Subcutaneous adipose tissue (tissue), 4 donors: ENCODE measurements around the gene JOSD1. TPM values are rescaled to one million over a fixed set of nuclear protein-coding genes. Genes with fewer than 3 reads are reported as not detected.

Experiments
- total RNA-seq, 4 donors: library from RNA; depleted of rRNA; stranded (reverse); fragments of >200 nt; gene quantifications; one replicate each; pipeline ENCODE4 v1.1.0, GENCODE V29; 2016
- TF ChIP-seq, protein P1 (sequence below): fragments of 450-650 bp; IDR thresholded peaks from one replicate; pipeline ENCODE4 v1.5.1; 2016; ENCODE audit warnings: low read depth, mild to moderate bottlenecking, control low read depth, antibody characterized with exemption, moderate library complexity

The JOSD1 gene
- 10 to 100 TPM; 35.9 to 59.2 (median 50.0) TPM for total RNA-seq

DNA sequence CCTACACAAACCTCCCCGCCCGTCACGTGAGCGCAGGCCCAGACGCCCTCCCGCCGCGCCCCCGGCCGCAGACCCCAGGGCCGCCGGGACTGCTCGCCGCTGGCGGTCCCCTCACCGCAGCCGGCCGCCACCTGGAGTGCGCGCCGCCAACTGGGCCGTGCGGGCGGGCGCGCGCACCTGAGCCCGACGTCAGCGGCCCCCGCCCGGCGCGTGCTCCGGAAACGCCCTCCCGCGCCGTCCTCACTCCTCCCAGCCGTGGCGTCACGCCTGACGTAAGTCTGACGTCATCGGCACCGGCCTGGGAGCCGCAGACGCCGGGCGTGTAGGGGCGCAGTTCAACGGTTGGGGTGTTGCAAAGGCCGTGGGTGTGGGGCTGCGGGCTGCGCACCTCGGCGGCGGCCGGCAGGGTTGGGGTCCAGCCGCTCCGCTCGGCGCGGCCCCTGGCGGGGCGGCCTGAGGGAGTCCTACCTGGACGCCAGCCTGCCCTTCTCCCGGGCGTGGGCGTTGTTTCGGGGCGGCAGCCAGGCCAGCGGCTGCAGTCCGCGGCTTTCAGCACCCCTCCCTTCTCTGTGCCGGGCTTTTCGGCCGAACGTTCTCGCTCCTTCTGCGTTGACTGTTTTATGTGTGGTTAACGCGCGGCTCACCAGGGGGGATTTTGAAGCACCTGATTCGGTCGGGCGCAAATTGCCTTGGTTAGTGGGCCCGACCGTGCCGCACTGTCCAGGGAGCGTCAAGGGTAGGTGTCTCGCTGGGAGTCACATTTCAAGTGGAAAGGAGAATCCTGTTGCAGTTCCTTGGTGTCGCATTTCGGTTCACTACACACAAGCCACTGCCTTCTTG, at the start of gene JOSD1:
JOSD1 (minus strand) TSS at position 155 of the 840 bp plus-strand sequence. CDS start 956 bp downstream, outside the sequence.
- TF ChIP-seq, protein P1, sequence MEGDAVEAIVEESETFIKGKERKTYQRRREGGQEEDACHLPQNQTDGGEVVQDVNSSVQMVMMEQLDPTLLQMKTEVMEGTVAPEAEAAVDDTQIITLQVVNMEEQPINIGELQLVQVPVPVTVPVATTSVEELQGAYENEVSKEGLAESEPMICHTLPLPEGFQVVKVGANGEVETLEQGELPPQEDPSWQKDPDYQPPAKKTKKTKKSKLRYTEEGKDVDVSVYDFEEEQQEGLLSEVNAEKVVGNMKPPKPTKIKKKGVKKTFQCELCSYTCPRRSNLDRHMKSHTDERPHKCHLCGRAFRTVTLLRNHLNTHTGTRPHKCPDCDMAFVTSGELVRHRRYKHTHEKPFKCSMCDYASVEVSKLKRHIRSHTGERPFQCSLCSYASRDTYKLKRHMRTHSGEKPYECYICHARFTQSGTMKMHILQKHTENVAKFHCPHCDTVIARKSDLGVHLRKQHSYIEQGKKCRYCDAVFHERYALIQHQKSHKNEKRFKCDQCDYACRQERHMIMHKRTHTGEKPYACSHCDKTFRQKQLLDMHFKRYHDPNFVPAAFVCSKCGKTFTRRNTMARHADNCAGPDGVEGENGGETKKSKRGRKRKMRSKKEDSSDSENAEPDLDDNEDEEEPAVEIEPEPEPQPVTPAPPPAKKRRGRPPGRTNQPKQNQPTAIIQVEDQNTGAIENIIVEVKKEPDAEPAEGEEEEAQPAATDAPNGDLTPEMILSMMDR, result no peak

DNA sequence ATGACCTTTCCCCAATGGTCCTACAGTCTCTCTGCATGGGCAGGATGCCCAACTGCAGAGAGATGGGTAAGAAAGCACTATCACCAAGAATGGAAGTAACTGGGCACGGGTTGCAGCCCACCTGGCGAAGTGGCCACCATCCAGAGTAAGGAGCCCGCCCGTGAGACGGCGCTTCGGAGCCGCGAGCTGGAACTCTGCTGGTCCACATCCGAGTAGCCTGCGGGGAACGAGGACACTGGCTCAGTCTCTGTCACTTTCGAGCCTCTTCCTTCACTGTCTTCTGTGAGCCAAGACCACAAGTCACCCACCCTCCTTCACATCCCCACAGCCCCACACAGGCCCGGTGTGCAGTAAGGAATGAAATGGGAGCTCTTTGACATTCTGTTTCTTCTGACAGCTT, 49.4 kb upstream of the JOSD1 start:
- TF ChIP-seq, protein P1, result no peak

DNA sequence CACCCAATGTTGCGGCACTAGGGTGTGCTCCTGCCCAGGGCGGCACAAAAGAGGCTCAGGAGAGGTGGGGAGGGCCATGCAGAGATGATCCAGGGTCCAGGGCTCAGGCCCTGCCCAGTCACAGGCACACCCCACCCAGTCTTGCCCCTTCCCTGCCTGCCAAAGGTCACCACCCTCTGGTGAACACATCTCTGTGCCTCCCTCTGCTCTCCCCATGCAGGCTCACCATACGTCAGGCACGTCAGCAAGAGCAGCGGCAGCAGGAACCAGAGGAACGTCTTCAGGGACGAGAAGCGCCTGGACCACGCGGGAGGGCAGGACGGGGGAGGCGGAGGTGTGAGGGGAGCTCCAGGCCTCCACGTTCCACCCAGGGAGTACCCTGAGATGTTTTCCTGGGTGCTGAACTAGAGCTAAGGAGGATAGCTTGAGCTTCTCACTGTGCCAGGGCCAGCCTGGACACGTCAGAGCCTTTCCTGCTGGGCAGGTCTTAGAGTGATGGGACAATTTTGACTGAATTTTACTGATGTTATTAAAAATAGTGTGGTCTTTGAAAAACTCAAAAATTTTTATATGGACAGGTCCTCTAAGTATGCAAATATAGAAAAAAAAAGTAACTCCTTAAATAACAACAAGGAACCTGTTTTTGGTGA, 47.9 kb upstream of the JOSD1 start:
- TF ChIP-seq, protein P1, result no peak

- TF ChIP-seq, protein P1, result no peak
Measured at GRCh38 chr22:38745676-38746460, 45.1 kb upstream of the JOSD1 start.

DNA sequence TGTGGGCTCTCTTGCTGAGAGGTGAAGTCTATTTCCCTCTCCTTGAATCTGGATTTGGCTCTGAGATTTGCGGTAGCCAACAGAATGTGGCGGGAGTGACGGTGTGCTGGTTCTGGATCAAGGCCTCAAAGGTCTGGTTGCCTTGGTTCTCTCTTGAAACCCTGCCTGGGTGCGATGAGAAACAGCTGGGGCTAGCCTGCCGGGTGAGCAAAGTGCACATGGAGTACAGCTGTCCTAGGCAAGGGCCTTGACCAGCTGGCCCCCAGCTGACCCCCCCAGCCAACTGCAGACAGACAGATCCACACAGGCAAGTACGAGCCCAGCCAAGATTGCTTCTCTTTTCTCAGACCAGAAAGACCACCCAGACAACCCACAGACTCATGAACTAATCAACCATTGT, 44.2 kb upstream of the JOSD1 start:
- TF ChIP-seq, protein P1, result no peak

DNA sequence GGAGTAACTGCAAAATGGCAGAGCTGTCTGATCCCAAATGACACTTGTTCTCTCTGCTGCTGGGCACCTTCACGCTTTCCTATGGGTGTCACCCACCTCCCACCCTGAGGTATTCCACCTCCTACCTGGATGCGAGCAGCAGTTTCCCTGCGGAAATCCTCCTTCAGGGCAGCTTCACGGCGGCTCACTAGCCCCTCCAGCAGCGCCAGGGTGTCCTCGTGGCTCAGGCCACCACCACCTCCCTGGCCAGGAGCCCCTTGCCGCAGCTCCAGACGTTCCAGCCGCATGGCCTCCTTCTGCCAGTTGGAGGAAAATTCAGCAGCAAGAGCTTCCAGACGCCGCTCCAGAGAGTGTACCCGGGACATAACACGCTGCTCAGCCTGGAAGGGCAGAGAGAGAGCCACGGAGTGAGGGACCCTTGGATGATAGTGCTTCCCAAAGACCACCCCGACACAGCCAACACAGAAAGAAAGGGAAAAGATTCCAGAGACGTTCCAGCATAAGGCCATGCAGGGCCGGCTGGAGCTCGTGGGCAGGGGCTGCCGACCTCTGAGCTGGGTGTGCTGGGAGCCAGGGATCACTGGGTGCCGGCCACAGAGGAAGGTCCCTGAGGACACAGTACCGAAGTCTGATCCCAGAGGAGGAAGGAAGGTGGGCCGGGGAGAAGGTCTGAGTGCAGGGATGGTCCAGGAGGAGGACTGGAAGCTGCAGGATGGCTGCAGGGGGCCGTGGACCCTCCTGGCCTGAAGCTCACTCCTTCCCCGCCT, 41.6 kb upstream of the JOSD1 start:
- TF ChIP-seq, protein P1, result no peak
